Spleen (tissue), 7 donors: ENCODE measurements around the gene COL28A1.

Experiments
- POLR2A ChIP-seq, 3 donors: fragments of 450-650 bp; IDR thresholded peaks; one replicate each; pipeline ENCODE4 v1.5.1; 2017; ENCODE audit warnings: antibody characterized with exemption in 3 of 3, mild to moderate bottlenecking in 1 of 3
- POLR2AphosphoS5 ChIP-seq, 3 donors: sonication (generic); formaldehyde crosslinking; IDR thresholded peaks; one replicate each; pipeline ENCODE4 v1.5.1; 2017; ENCODE audit warnings: antibody characterized with exemption in 3 of 3
- TF ChIP-seq, protein P1 (sequence below), 11 experiments: fragments of 200-600 bp in 7 of 11; fragments of 450-650 bp in 4 of 11; sonication (generic) in 4 of 11; IDR thresholded peaks in 8 of 11; conservative IDR thresholded peaks in 3 of 11; 1 replicate in 7 of 11; 2 replicates in 4 of 11; pipeline versions ENCODE4 v1.4.0 to v1.8.0; 2016 to 2021; ENCODE audit warnings: antibody characterized with exemption in 11 of 11, inconsistent platforms in 4 of 11, mild to moderate bottlenecking in 1 of 11
- donor health status: DM: no; HTN: no; CAD: no; lungs with moderate emphysema.
- donor health status: DM: no; HTN: no; CAD: no.
- donor health status: DM: no; HTN: no; CAD: no.

DNA sequence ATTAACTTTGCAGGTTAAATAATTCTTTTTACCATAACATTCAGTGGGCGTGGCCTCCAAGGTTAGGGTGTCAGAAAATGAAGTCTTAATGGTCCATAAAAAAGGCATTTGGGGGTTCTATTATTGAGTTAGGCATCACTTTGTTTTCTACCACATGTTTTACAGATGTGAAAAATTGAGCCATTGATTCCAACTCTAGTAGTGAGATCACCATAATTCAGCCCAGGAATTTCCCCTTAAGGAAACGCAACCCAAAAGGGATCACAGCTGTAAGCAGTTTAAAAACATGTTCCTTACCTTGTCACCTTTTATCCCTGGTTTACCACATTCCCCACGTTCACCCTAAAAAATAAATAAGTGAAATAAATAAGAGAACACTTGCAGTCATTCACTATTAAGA, 24.9 kb downstream of the COL28A1 start:
- TF ChIP-seq, protein P1, sequence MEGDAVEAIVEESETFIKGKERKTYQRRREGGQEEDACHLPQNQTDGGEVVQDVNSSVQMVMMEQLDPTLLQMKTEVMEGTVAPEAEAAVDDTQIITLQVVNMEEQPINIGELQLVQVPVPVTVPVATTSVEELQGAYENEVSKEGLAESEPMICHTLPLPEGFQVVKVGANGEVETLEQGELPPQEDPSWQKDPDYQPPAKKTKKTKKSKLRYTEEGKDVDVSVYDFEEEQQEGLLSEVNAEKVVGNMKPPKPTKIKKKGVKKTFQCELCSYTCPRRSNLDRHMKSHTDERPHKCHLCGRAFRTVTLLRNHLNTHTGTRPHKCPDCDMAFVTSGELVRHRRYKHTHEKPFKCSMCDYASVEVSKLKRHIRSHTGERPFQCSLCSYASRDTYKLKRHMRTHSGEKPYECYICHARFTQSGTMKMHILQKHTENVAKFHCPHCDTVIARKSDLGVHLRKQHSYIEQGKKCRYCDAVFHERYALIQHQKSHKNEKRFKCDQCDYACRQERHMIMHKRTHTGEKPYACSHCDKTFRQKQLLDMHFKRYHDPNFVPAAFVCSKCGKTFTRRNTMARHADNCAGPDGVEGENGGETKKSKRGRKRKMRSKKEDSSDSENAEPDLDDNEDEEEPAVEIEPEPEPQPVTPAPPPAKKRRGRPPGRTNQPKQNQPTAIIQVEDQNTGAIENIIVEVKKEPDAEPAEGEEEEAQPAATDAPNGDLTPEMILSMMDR (IDR thresholded peaks at IDR 0.05 in 8 of 11, conservative IDR thresholded peaks at IDR 0.05 in 3 of 11): no peak
- no peak for TF ChIP-seq POLR2AphosphoS5 (IDR thresholded peaks at IDR 0.05)
- no peak for TF ChIP-seq POLR2A (IDR thresholded peaks at IDR 0.05)
